GM12875 (cell line): ENCODE measurements around the gene OSGEP.

Experiments
- H3K4me3 ChIP-seq: one replicate; pipeline ENCODE4 v1.5.1; 2011; ENCODE audit warnings: low read depth, low read length, control low read depth
- CTCF ChIP-seq: IDR thresholded peaks from 2 replicates; pipeline ENCODE4 v1.5.1; 2011; ENCODE audit warnings: low read depth, mild to moderate bottlenecking, control low read depth, inconsistent platforms, low read length, moderate library complexity, borderline replicate concordance; ENCODE audit not compliant: insufficient read depth

OSGEP gene

DNA sequence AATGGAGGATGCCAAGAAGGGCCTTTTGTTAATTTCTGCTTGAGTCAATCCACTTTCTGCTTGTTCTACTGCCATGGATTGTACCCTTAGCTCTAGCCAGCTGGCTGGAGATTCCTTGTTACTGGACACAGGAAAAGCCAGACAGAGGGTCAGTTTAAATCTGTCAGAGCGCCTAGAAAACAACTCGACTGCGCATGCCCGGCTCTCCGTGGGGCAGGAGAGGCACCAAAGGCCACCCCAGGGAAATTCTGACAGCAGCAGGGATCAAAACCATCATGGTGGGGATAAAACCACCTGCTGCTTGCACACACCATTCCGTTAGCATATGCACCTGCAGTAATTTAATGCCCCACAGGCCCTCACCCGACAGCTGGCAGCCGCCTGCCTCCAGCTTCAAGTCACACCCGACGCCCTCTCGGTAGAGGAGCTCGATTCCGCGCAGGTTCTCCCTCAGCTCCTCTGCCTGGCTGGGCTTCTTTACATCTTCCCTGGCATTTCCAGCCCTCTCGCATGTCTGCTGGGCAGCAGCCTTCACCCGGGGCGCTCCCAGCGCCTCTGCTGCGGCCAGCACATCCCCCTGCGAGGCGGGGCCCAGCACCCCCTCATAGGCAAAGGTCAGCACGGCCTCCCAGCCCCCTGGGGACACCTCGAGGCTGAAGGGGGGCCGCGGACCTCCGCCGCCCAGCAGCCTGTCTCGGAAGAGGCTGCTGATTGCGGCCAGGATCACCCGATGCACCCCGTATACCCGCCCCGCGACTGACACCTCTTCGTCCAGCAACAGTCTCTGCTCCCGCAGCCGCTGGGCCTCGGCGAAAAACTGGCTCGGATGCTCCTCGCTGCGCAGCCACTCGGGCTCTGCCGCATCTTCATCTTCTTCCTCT is 19.7 kb downstream of the OSGEP start:
- TF ChIP-seq CTCF: no peak
- no peak overlapping the region for H3K4me3 ChIP-seq

- TF ChIP-seq CTCF: no peak
- H3K4me3 ChIP-seq: no peak overlapping the region
Measured at GRCh38 chr14:20429801-20430669, 24.6 kb downstream of the OSGEP start.

DNA sequence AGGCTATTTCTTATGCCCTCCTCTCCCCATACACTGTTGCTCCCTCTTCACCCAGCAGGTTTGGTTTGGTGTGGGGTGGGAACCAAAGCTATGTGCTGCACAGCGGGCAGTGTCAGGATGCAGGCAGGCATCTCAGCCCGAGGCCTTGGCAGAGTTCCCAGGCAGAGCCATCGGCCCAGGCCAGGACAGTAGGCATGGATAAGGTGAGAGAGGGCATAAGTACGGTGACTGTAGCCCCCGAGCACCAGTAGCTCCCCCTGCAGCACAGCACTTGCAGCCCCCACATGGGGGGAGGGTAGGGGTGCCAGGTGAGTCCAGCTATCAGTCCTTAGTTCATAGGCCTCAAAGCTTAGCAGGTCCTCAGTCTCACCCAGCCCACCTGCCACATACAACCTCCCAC is 25.8 kb downstream of the OSGEP start:
- H3K4me3 ChIP-seq: no peak overlapping the region
- no peak for TF ChIP-seq CTCF

GRCh38 chr14:20428010-20428365 is 26.6 kb downstream of the OSGEP start:
- peak overlapping the region; percentile 28 for H3K4me3 ChIP-seq
- TF ChIP-seq CTCF: no peak

GRCh38 chr14:20427231-20428009 is 27.2 kb downstream of the OSGEP start:
- H3K4me3 ChIP-seq: peak overlapping the region; percentile 30
- TF ChIP-seq CTCF: no peak

DNA sequence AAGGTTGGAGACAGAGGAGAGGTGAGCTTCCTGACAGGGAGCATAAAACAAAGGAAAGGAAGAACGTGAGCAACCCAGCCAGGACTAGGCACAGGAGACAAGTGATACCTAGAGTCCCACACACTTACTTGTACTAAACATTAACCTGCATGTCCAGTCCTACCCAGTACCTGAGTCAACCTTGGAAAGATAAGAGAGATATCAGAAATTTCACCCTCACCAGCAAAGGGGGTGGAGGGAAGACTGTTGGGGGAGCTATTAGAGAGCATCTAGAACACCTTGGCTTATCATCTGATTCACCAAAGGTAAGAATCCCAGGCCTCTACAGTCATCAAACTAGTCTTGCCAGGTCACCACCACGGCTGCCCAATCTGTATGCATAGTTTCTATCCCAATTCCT is 29.8 kb downstream of the OSGEP start:
- H3K4me3 ChIP-seq: no peak overlapping the region
- TF ChIP-seq CTCF: no peak
